ENCODE results near the gene OR8K5. TPM values are rescaled to one million over a fixed set of nuclear protein-coding genes. Genes with fewer than 3 reads are reported as not detected.

OR8K5 gene
- total and polyA plus RNA-seq, 2 experiments from 2014 or later: not detected

DNA sequence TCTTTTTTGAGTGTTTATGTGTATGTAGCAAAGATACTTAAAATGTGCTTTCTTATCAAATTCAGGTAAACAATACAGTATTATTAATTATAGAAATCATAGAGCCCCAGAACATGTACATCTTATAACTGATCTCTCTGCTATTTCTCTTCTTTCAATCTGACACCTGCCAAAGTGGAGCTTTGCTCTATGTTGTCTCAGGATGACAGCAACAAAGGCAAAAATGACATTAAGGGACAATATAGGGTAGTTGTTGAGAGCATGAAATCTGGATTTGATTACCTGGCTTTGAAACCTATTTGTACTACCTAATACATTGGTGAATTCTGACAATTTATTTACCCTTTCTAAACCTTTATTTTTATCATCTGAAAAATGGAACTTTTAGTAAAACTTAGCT lies 23.3 kb upstream of the OR8K5 start:
- DNase-seq (ENCODE audit: low read depth in 1 of 2, low spot score in 1 of 2): no peak
- Histone ChIP-seq H3K36me3 (no peaks in the 10 kb centered on the region), H3K4me1 (ENCODE audit: low read depth) (no peaks in the 10 kb centered on the region), H3K4me3 (no peak overlapping the region), H3K9me3 (ENCODE audit: low read depth) (no peaks in the 10 kb centered on the region), H3K27ac (no peak overlapping the region), H3K27me3 (no peaks in the 10 kb centered on the region)
- TF ChIP-seq, protein P1, sequence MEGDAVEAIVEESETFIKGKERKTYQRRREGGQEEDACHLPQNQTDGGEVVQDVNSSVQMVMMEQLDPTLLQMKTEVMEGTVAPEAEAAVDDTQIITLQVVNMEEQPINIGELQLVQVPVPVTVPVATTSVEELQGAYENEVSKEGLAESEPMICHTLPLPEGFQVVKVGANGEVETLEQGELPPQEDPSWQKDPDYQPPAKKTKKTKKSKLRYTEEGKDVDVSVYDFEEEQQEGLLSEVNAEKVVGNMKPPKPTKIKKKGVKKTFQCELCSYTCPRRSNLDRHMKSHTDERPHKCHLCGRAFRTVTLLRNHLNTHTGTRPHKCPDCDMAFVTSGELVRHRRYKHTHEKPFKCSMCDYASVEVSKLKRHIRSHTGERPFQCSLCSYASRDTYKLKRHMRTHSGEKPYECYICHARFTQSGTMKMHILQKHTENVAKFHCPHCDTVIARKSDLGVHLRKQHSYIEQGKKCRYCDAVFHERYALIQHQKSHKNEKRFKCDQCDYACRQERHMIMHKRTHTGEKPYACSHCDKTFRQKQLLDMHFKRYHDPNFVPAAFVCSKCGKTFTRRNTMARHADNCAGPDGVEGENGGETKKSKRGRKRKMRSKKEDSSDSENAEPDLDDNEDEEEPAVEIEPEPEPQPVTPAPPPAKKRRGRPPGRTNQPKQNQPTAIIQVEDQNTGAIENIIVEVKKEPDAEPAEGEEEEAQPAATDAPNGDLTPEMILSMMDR (IDR thresholded peaks at IDR 0.05; ENCODE audit: low read depth, low read length): no peak

DNA sequence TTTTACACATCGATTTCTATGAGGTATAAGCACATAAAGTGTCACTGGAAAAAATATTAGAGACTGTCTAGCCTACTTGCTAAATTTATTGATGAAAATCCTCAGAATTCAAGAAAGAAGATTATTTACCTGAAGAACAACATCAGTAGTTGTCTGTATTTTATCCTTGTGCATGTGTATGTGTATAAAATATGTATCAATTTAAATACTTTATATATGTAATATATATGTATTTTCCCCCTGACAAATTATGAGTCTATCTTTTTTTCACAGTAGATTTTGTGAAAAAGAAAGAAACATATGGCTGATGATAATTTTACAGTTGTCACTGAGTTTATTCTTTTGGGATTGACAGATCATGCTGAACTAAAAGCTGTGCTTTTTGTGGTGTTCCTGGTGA lies 16.2 kb upstream of the OR8K5 start, which contains the start of gene OR5J2:
Gene OR5J2 (plus strand): TSS at position 301 of the 400 bp plus-strand sequence. CDS start 0 bp downstream, at position 301.
- no peak for DNase-seq (ENCODE audit: low read depth in 1 of 2, low spot score in 1 of 2)
- Histone ChIP-seq H3K36me3 (no peaks in the 10 kb centered on the region), H3K27ac (no peak within 1 kb of the TSS), H3K27me3 (no peaks in the 10 kb centered on the region), H3K4me3 (no peak within 1 kb of the TSS), H3K4me1 (ENCODE audit: low read depth) (no peaks in the 10 kb centered on the region), H3K9me3 (ENCODE audit: low read depth) (no peaks in the 10 kb centered on the region)
- TF ChIP-seq, protein P1 (IDR thresholded peaks at IDR 0.05; ENCODE audit: low read depth, low read length): no peak

DNA sequence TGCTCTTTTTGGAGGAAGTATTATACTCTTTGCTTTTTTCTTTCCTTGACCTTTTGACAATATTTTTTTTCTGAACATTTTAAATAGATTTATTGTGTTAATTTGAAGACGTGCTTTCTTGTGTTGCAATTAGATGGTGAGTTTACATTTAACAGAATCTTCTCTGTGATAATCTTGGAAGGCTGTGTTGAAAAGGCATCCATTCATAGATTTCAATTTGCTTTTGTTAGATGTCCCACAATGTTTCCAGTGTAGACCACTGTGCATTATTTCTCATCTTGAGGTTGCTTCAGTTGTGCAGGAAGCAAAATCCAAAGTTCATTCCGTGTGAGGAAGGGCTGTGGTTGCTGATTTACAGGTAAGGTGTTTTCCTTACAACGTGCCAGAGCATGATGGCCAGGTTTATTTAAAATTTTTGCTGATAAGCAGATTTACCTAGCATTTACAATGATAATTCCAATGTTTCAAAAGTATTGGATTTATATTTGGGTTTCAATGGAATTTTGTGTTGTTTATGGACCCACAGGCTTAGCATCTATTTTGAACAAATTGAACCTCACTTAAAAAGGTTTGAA lies 12.2 kb upstream of the OR8K5 start:
- Histone ChIP-seq H3K4me1 (ENCODE audit: low read depth) (no peaks in the 10 kb centered on the region), H3K27me3 (no peaks in the 10 kb centered on the region), H3K36me3 (no peaks in the 10 kb centered on the region), H3K4me3 (no peak overlapping the region), H3K27ac (no peak overlapping the region), H3K9me3 (ENCODE audit: low read depth) (no peaks in the 10 kb centered on the region)
- TF ChIP-seq, protein P1 (IDR thresholded peaks at IDR 0.05; ENCODE audit: low read depth, low read length): no peak
- DNase-seq (ENCODE audit: low read depth in 1 of 2, low spot score in 1 of 2): no peak

DNA sequence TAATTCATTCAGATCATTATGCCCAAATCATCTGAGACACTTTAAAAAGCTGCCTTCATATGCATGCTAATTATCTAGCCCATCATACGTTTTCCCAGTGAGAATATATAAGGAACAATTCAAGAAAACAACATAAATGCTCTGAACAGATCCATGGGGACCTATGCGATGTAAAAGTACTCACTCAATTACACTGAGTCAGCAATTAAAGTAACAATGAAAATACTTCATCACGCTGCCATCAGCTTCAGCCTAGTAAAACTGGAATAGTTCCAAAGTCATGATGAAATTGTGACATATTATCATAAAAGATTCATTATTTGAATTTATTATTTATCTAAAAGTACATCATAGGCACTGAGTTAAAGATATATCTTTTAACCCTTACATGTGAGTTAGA lies 3.7 kb upstream of the OR8K5 start:
- TF ChIP-seq, protein P1 (IDR thresholded peaks at IDR 0.05; ENCODE audit: low read depth, low read length): no peak

DNA sequence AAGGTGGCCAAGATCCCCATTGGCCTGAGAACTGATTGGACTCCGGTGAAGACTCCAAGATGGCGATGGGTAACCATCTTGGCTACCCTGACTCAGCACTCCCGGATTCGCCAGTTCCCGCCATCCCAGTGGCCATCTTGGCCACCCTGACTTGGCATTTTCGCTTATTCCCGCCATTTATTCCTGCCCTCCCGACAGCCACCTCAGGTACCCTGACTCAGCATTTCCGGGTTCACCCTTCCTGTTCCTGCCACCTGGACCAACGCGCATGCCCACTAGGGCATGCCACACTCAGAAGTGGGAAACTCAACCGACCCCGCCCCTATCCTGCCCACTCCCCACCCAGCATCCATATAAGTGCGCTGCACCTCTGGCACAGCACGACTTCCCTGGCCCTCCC lies 7.8 kb downstream of the OR8K5 start:
- H3K36me3 ChIP-seq: no peaks in the 10 kb centered on the region
- H3K4me1 ChIP-seq (ENCODE audit: low read depth): no peaks in the 10 kb centered on the region
- no peak for DNase-seq (ENCODE audit: low read depth in 1 of 2, low spot score in 1 of 2)
- no peaks in the 10 kb centered on the region for H3K9me3 ChIP-seq (ENCODE audit: low read depth)
- TF ChIP-seq, protein P1 (IDR thresholded peaks at IDR 0.05; ENCODE audit: low read depth, low read length): no peak
- H3K4me3 ChIP-seq: no peak overlapping the region
- H3K27ac ChIP-seq: no peak overlapping the region
- H3K27me3 ChIP-seq: no peaks in the 10 kb centered on the region

More for the DNA sequence above, 3.7 kb upstream of the OR8K5 start:
- H3K36me3 ChIP-seq: no peaks in the 10 kb centered on the region
- no peak overlapping the region for H3K4me3 ChIP-seq
- no peaks in the 10 kb centered on the region for H3K27me3 ChIP-seq
- H3K27ac ChIP-seq: no peak overlapping the region
- H3K9me3 ChIP-seq (ENCODE audit: low read depth): no peaks in the 10 kb centered on the region
- no peaks in the 10 kb centered on the region for H3K4me1 ChIP-seq (ENCODE audit: low read depth)
- no peak for DNase-seq (ENCODE audit: low read depth in 1 of 2, low spot score in 1 of 2)
